ENCODE results near the gene PGAP3. TPM values are rescaled to one million over a fixed set of nuclear protein-coding genes. Genes with fewer than 3 reads are reported as not detected.

PGAP3 gene
- polyA plus RNA-seq, 3 donors: 8.3 to 19.3 (median 9.2) TPM

GRCh38 chr17:39706921-39707337 lies 19.1 kb upstream of the PGAP3 start:
- Mint-ChIP-seq H3K27me3 (ENCODE audit: low read depth in 3 of 3) (peaks cover 7 to 15% (median 9%) of the 10 kb centered on the region in 3 donors), H3K36me3 (no peaks in the 10 kb centered on the region), H3K4me1 (no peaks in the 10 kb centered on the region), H3K4me3 (no peak overlapping the region), H3K27ac (no peak overlapping the region), H3K9me3 (no peaks in the 10 kb centered on the region)
- WGBS (ENCODE audit: insufficient coverage): 96% methylated on average over 4 of the region's 7 CpGs
- H3K36me3 ChIP-seq (replicated peaks in 1 of 2; ENCODE audit: control insufficient read depth in 1 of 2, insufficient read depth in 2 of 2, low read length in 2 of 2): no peaks in the 10 kb centered on the region
- H3K4me2 ChIP-seq (replicated peaks; ENCODE audit: extremely low read depth, low read length, poor library complexity, severe bottlenecking): no peak overlapping the region
- no peak for DNase-seq
- no peak overlapping the region for H3K27ac ChIP-seq (ENCODE audit: low read depth in 1 of 2, low read length in 2 of 2)
- H3K9ac ChIP-seq (ENCODE audit: insufficient read depth, low read length, poor library complexity, severe bottlenecking): no peak overlapping the region
- H3K79me2 ChIP-seq (ENCODE audit: insufficient read depth, low read length): no peaks in the 10 kb centered on the region
- no peak for TF ChIP-seq CTCF (IDR thresholded peaks at IDR 0.05)
- H3K4me3 ChIP-seq (replicated peaks in 1 of 3; ENCODE audit: low read depth in 2 of 3, low read length in 3 of 3): no peak overlapping the region
- no peaks in the 10 kb centered on the region for H4K20me1 ChIP-seq (ENCODE audit: insufficient read depth, low read length)
- no peaks in the 10 kb centered on the region for H3K4me1 ChIP-seq (ENCODE audit: control insufficient read depth in 1 of 2, insufficient read depth in 2 of 2, low read length in 2 of 2)
- intact Hi-C loops (cut with micrococcal nuclease): no loop called here
- no peak overlapping the region for H2AFZ ChIP-seq (ENCODE audit: insufficient read depth, low read depth, low read length, poor library complexity, severe bottlenecking)
- peaks cover 2 to 10% of the 10 kb centered on the region in 2 donors for H3K27me3 ChIP-seq (ENCODE audit: control insufficient read depth in 2 of 2, insufficient read depth in 2 of 2, low read length in 2 of 2)
- no peaks in the 10 kb centered on the region for H3K9me3 ChIP-seq (replicated peaks in 1 of 2; ENCODE audit: control insufficient read depth in 1 of 2, insufficient read depth in 1 of 2, low read length in 2 of 2)

DNA sequence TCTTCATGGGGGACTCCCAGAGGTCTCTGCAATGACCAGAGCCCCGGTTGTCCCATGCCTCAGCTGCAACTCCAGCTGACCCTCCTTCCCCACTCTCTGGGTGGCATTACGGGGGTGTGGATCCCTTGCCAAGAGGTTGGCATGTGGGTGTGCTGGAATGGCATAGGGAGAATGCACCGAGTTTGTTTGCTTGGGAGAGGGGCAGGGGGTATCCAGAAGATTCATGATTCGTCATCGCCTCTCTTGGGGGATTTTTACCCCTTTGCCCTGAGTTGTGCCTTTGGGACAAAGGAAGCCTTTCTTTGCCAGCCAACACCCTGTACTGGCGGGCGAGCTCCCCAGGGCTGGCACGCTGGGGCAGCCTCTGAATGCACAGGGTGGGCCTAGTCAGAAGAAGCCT lies 18.5 kb upstream of the PGAP3 start:
- H3K27me3 Mint-ChIP-seq (ENCODE audit: low read depth in 3 of 3): peaks cover 12 to 20% (median 14%) of the 10 kb centered on the region in 3 donors
- no peaks in the 10 kb centered on the region for H3K4me1 Mint-ChIP-seq
- TF ChIP-seq CTCF (IDR thresholded peaks at IDR 0.05): no peak

More for the DNA sequence above, 18.5 kb upstream of the PGAP3 start:
- no peak overlapping the region for H3K4me3 Mint-ChIP-seq
- Histone ChIP-seq H3K4me3 (replicated peaks in 1 of 3; ENCODE audit: low read depth in 2 of 3, low read length in 3 of 3) (no peak overlapping the region), H3K36me3 (replicated peaks in 1 of 2; ENCODE audit: control insufficient read depth in 1 of 2, insufficient read depth in 2 of 2, low read length in 2 of 2) (no peaks in the 10 kb centered on the region), H2AFZ (ENCODE audit: insufficient read depth, low read depth, low read length, poor library complexity, severe bottlenecking) (no peak overlapping the region), H3K79me2 (ENCODE audit: insufficient read depth, low read length) (no peaks in the 10 kb centered on the region), H3K27ac (ENCODE audit: low read depth in 1 of 2, low read length in 2 of 2) (no peak overlapping the region), H3K9ac (ENCODE audit: insufficient read depth, low read length, poor library complexity, severe bottlenecking) (no peak overlapping the region), H3K9me3 (replicated peaks in 1 of 2; ENCODE audit: control insufficient read depth in 1 of 2, insufficient read depth in 1 of 2, low read length in 2 of 2) (peaks cover 0 to 4% of the 10 kb centered on the region in 2 donors), H4K20me1 (ENCODE audit: insufficient read depth, low read length) (no peaks in the 10 kb centered on the region), H3K4me2 (replicated peaks; ENCODE audit: extremely low read depth, low read length, poor library complexity, severe bottlenecking) (no peak overlapping the region), H3K27me3 (ENCODE audit: control insufficient read depth in 2 of 2, insufficient read depth in 2 of 2, low read length in 2 of 2) (peaks cover 6 to 16% of the 10 kb centered on the region in 2 donors), H3K4me1 (ENCODE audit: control insufficient read depth in 1 of 2, insufficient read depth in 2 of 2, low read length in 2 of 2) (no peaks in the 10 kb centered on the region)
- 98% methylated on average over 7 of the region's 8 CpGs for WGBS (ENCODE audit: insufficient coverage)
- intact Hi-C loops (cut with micrococcal nuclease): no loop called here
- peaks cover 0 to 4% (median 0%) of the 10 kb centered on the region in 7 donors for H3K9me3 Mint-ChIP-seq
- no peak for DNase-seq
- peaks cover 0 to under 1% of the 10 kb centered on the region in 2 donors for H3K36me3 Mint-ChIP-seq
- no peak overlapping the region for H3K27ac Mint-ChIP-seq

Data from CD14-positive monocyte (primary cell).